ENCODE data around the gene KRT6A. TPM values are rescaled to one million over a fixed set of nuclear protein-coding genes. Genes with fewer than 3 reads are reported as not detected.

KRT6A gene
- total and polyA plus RNA-seq, 9 of the 15 experiments (the other 6 are each of a cell fraction or from before 2014, with no cell fraction given) = 0.26 TPM; not detected in 8

DNA sequence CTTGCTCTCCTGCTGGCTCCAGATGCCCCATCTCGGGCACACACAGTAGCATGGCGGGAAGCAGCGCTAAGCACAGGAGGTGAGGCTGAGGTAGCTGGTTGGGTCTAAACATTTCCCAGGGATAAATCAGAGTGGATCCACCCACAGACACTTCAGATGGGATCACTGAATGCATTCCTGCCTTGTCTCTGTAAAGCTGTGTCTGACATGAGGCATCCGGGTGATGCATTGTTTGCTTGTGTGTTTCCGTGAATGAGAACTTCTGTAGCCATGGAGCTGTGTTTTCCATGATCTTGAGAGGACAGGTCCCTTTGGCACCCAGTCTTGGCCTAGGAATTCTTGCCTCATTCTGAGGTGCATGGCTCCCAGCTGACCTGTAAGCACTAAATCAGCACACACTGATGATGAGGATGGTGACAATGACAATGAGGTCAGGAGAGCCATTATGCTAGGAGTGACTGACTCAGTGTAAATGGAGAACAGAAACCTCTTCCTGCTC is 52.2 kb downstream of the KRT6A start:
- Histone ChIP-seq H3K9me1 (ENCODE audit: control insufficient read depth, insufficient read depth, low read length) (no peaks in the 10 kb centered on the region), H3K4me3 (no peak overlapping the region), H2AFZ (ENCODE audit: low read depth, low read length) (no peak overlapping the region), H3K79me2 (ENCODE audit: control insufficient read depth, insufficient read depth, low read length) (no peaks in the 10 kb centered on the region), H4K20me1 (replicated peaks; ENCODE audit: control insufficient read depth, insufficient read depth, low read length) (no peaks in the 10 kb centered on the region), H3K27ac (ENCODE audit: extremely low read depth, low read depth, low read length) (no peak overlapping the region), H3K9ac (ENCODE audit: insufficient read depth in 1 of 2, low read depth in 2 of 2, low read length in 2 of 2) (no peak overlapping the region), H3K36me3 (ENCODE audit: control insufficient read depth, insufficient read depth, low read length) (no peaks in the 10 kb centered on the region), H3K9me3 (replicated peaks; ENCODE audit: control insufficient read depth, insufficient read depth, low read depth, low read length) (no peaks in the 10 kb centered on the region), H3K27me3 (ENCODE audit: control insufficient read depth in 2 of 2, insufficient read depth in 2 of 2, low read length in 2 of 2) (peaks cover 0 to 28% of the 10 kb centered on the region in 2 experiments), H3K4me2 (ENCODE audit: insufficient read depth, low read length) (no peak overlapping the region), H3K4me1 (replicated peaks in 1 of 2; ENCODE audit: control insufficient read depth in 2 of 2, insufficient read depth in 2 of 2, low read length in 2 of 2) (no peaks in the 10 kb centered on the region)
- POLR2A ChIA-PET = interaction anchor here (0.6 kb wide), 1 partner anchor 433 kb away, joined by 3 read pairs; no protein-coding TSS in a partner anchor
- FAIRE-seq = no peak
- no peak for DNase-seq (ENCODE audit: extremely low read depth in 1 of 4, low spot score in 3 of 4)
- CTCF ChIA-PET (ENCODE audit: low intra/inter-chr PET ratio) = no interaction called here
- no TSS peak for BruUV-seq (replicated peaks)
- no peak for TF ChIP-seq ZFPM2 (CRISPR knock-in tag; IDR thresholded peaks at IDR 0.05)
- no peak for TF ChIP-seq EP400 (IDR thresholded peaks at IDR 0.05)
- no peak for TF ChIP-seq NFRKB (IDR thresholded peaks at IDR 0.05; ENCODE audit: low read depth)
- TF ChIP-seq NFE2 (IDR thresholded peaks at IDR 0.05; ENCODE audit: low read depth) = no peak
- no peak for TF ChIP-seq ZNF436 (CRISPR knock-in tag; IDR thresholded peaks at IDR 0.05)
- TF ChIP-seq ZNF551 (CRISPR knock-in tag; IDR thresholded peaks at IDR 0.05) = no peak
- TF ChIP-seq, protein P1, sequence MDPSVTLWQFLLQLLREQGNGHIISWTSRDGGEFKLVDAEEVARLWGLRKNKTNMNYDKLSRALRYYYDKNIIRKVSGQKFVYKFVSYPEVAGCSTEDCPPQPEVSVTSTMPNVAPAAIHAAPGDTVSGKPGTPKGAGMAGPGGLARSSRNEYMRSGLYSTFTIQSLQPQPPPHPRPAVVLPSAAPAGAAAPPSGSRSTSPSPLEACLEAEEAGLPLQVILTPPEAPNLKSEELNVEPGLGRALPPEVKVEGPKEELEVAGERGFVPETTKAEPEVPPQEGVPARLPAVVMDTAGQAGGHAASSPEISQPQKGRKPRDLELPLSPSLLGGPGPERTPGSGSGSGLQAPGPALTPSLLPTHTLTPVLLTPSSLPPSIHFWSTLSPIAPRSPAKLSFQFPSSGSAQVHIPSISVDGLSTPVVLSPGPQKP (CRISPR knock-in tag; IDR thresholded peaks at IDR 0.05) = no peak
- TF ChIP-seq SNRNP70 (optimal IDR thresholded peaks at IDR 0.05; ENCODE audit: low read depth, low read length) = no peak
- TF ChIP-seq, protein P2, sequence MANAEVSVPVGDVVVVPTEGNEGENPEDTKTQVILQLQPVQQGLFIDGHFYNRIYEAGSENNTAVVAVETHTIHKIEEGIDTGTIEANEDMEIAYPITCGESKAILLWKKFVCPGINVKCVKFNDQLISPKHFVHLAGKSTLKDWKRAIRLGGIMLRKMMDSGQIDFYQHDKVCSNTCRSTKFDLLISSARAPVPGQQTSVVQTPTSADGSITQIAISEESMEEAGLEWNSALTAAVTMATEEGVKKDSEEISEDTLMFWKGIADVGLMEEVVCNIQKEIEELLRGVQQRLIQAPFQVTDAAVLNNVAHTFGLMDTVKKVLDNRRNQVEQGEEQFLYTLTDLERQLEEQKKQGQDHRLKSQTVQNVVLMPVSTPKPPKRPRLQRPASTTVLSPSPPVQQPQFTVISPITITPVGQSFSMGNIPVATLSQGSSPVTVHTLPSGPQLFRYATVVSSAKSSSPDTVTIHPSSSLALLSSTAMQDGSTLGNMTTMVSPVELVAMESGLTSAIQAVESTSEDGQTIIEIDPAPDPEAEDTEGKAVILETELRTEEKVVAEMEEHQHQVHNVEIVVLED (CRISPR knock-in tag; IDR thresholded peaks at IDR 0.05) = no peak
- no peak for TF ChIP-seq FOXK2 (conservative IDR thresholded peaks at IDR 0.05 in 1 of 2, IDR thresholded peaks at IDR 0.05 in 1 of 2; ENCODE audit: low read depth in 2 of 2)
- TF ChIP-seq, protein P3, sequence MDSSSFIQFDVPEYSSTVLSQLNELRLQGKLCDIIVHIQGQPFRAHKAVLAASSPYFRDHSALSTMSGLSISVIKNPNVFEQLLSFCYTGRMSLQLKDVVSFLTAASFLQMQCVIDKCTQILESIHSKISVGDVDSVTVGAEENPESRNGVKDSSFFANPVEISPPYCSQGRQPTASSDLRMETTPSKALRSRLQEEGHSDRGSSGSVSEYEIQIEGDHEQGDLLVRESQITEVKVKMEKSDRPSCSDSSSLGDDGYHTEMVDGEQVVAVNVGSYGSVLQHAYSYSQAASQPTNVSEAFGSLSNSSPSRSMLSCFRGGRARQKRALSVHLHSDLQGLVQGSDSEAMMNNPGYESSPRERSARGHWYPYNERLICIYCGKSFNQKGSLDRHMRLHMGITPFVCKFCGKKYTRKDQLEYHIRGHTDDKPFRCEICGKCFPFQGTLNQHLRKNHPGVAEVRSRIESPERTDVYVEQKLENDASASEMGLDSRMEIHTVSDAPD (CRISPR knock-in tag; IDR thresholded peaks at IDR 0.05) = no peak
- TF ChIP-seq MYBL2 (IDR thresholded peaks at IDR 0.05; ENCODE audit: low read depth) = no peak
- TF ChIP-seq MYBL2 (CRISPR knock-in tag; IDR thresholded peaks at IDR 0.05; ENCODE audit: borderline replicate concordance) = no peak
- no peak for TF ChIP-seq MCM3 (IDR thresholded peaks at IDR 0.05)
- TF ChIP-seq KDM2B (CRISPR knock-in tag; IDR thresholded peaks at IDR 0.05) = no peak
- TF ChIP-seq ZNF584 (CRISPR knock-in tag; IDR thresholded peaks at IDR 0.05; ENCODE audit: low read depth) = no peak
- TF ChIP-seq CEBPB (tag; IDR thresholded peaks at IDR 0.05) = no peak
- no peak for TF ChIP-seq MAFK (IDR thresholded peaks at IDR 0.05; ENCODE audit: low read length)
- TF ChIP-seq, protein P4, sequence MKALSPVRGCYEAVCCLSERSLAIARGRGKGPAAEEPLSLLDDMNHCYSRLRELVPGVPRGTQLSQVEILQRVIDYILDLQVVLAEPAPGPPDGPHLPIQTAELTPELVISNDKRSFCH (CRISPR knock-in tag; IDR thresholded peaks at IDR 0.05) = no peak
- TF ChIP-seq, protein P4 (tag; IDR thresholded peaks at IDR 0.05) = no peak
- in situ Hi-C loops (cut with MboI) = no loop called here
- no peak for ATAC-seq
- intact Hi-C loops (cut with micrococcal nuclease) = no loop called here
- WGBS (ENCODE audit: insufficient coverage, low coverage, missing lambda C conversion rate) = 0% methylated on average over 5 of the region's 5 CpGs
